OCI-LY7 (cell line): ENCODE measurements around the gene FUCA1. TPM values are rescaled to one million over a fixed set of nuclear protein-coding genes. Genes with fewer than 3 reads are reported as not detected.
"Not testable (repeated sequence)": the region's sequence is repeated elsewhere in the genome, so short reads cannot be mapped to it uniquely, and the experiment has no call there.

Experiments
- BruUV-seq: library from RNA; stranded (reverse); fragments of 400-500 nt; replicated peaks from 2 replicates; lab custom pipeline; 2021; lab: Mats Ljungman, UMichigan
- CTCF ChIA-PET: fragments of 300-600 bp; sonication (Branson Sonifier 250); formaldehyde crosslinking; loops from one replicate; lab custom pipeline; 2022; ENCODE audit warnings: antibody characterized with exemption; ENCODE audit not compliant: unreplicated experiment; lab: Charles Lee
- POLR2A ChIA-PET: fragments of 300-600 bp; sonication (Branson Sonifier 250); formaldehyde crosslinking; loops from one replicate; lab custom pipeline; 2022; ENCODE audit warnings: antibody characterized with exemption; lab: Charles Lee
- DNase-seq: peaks from one replicate; pipeline ENCODE4 v3.0.0-alpha.2; 2015; ENCODE audit warnings: low spot score
- H2AFZ ChIP-seq: fragments of 200-600 bp; sonication (generic), shearing (Covaris generic); 2 replicates; pipeline ENCODE4 v1.6.1; 2014; ENCODE audit warnings: mild to moderate bottlenecking, antibody characterized with exemption, low read length, moderate library complexity
- H3K27ac ChIP-seq: fragments of 200-600 bp; sonication (generic); 2 replicates; pipeline ENCODE4 v1.5.1; 2014; ENCODE audit warnings: mixed run types, low read depth, mild to moderate bottlenecking, moderate library complexity, low read length, inconsistent platforms; ENCODE audit not compliant: poor library complexity, severe bottlenecking
- H3K36me3 ChIP-seq: fragments of 200-600 bp; sonication (generic); 2 replicates; pipeline ENCODE4 v1.6.1; 2014; ENCODE audit warnings: mild to moderate bottlenecking, antibody characterized with exemption, low read length, moderate library complexity, mixed read lengths; ENCODE audit not compliant: insufficient read depth
- H3K4me1 ChIP-seq: fragments of 200-600 bp; sonication (generic); 2 replicates; pipeline ENCODE4 v1.5.1; 2014; ENCODE audit warnings: mild to moderate bottlenecking, low read length; ENCODE audit not compliant: insufficient read depth, poor library complexity, severe bottlenecking
- H3K4me2 ChIP-seq: fragments of 200-600 bp; sonication (generic); 2 replicates; pipeline ENCODE4 v1.6.1; 2014; ENCODE audit warnings: mild to moderate bottlenecking, low read length
- H3K4me3 ChIP-seq: fragments of 200-600 bp; sonication (generic); 2 replicates; pipeline ENCODE4 v1.5.1; 2014; ENCODE audit warnings: mild to moderate bottlenecking, low read depth, low read length; ENCODE audit not compliant: poor library complexity, severe bottlenecking
- H3K79me2 ChIP-seq: fragments of 200-600 bp; sonication (generic); 2 replicates; pipeline ENCODE4 v1.6.1; 2016; ENCODE audit warnings: low read depth, mild to moderate bottlenecking, low read length, moderate library complexity, mixed read lengths; ENCODE audit not compliant: insufficient read depth
- H3K9me2 ChIP-seq: fragments of 200-600 bp; sonication (generic); 2 replicates; pipeline ENCODE4 v1.6.1; 2016; ENCODE audit warnings: mild to moderate bottlenecking, low read length, mixed read lengths; ENCODE audit not compliant: insufficient read depth
- H3K9me3 ChIP-seq: fragments of 200-600 bp; sonication (generic); 2 replicates; pipeline ENCODE4 v1.6.1; 2014; ENCODE audit warnings: mild to moderate bottlenecking, mixed run types, low read length, mixed read lengths
- H4K20me1 ChIP-seq: fragments of 200-600 bp; sonication (generic); 2 replicates; pipeline ENCODE4 v1.6.1; 2014; ENCODE audit warnings: mild to moderate bottlenecking, antibody characterized with exemption, low read length, moderate library complexity, mixed read lengths; ENCODE audit not compliant: insufficient read depth
- CTCF ChIP-seq: fragments of 200-600 bp; sonication (generic); conservative IDR thresholded peaks from 2 replicates; pipeline ENCODE4 v1.5.1; 2014; ENCODE audit warnings: mild to moderate bottlenecking, antibody characterized with exemption, low read length, moderate library complexity, mixed read lengths
- EZH2phosphoT487 ChIP-seq: fragments of 200-600 bp; sonication (generic); IDR thresholded peaks from 2 replicates; pipeline ENCODE4 v1.6.1; 2018; ENCODE audit warnings: low read depth, borderline replicate concordance, mild to moderate bottlenecking, mixed run types, antibody characterized with exemption, low read length, moderate library complexity, mixed read lengths
- intact Hi-C: fragments of 100-400 bp; cut with micrococcal nuclease; formaldehyde crosslinking; loops from one replicate; pipeline ENCODE4 v1.10.0; 2022; ENCODE audit not compliant: unreplicated experiment
- total RNA-seq, 2 experiments: library from RNA; depleted of rRNA in 1 of 2; stranded (reverse); fragments of >200 nt in 1 of 2; shearing (Covaris generic) in 1 of 2; gene quantifications; 2 replicates each; pipeline ENCODE4 v1.2.3, GENCODE V29; 2014 to 2022

FUCA1 gene
- total RNA-seq, 2 experiments from 2014 or later = 9.1 to 9.9 TPM

- intact Hi-C loops = no loop called here
- CTCF ChIA-PET = no interaction called here
- no TSS peak for BruUV-seq
Measured at GRCh38 chr1:23848673-23849616, 19.1 kb downstream of the FUCA1 start.

GRCh38 chr1:23847482-23848095 lies 20.5 kb downstream of the FUCA1 start:
- H3K27ac ChIP-seq, BruUV-seq, intact Hi-C loops, H2AFZ ChIP-seq, POLR2A ChIA-PET, H3K4me3 ChIP-seq, H3K4me2 ChIP-seq, H3K4me1 ChIP-seq, H4K20me1 ChIP-seq, H3K79me2 ChIP-seq, CTCF ChIA-PET, DNase-seq, H3K9me2 ChIP-seq: not testable (repeated sequence)
- peaks cover 13% of the 10 kb centered on the region for H3K9me3 ChIP-seq
- peaks cover 62% of the 10 kb centered on the region for H3K36me3 ChIP-seq

More at GRCh38 chr1:23848673-23849616, 19.1 kb downstream of the FUCA1 start:
- Histone ChIP-seq H3K4me1 (no peaks in the 10 kb centered on the region), H3K79me2 (no peaks in the 10 kb centered on the region), H3K9me2 (no peaks in the 10 kb centered on the region), H3K4me2 (no peak overlapping the region), H3K4me3 (no peak overlapping the region), H2AFZ (no peak overlapping the region), H3K36me3 (peaks cover 59% of the 10 kb centered on the region), H3K9me3 (peaks cover 13% of the 10 kb centered on the region), H4K20me1 (no peaks in the 10 kb centered on the region), H3K27ac (no peak overlapping the region)
- TF ChIP-seq EZH2phosphoT487 (no peak), CTCF (no peak)
- no peak for DNase-seq
- POLR2A ChIA-PET = interaction anchor here (0.6 to 0.7 kb wide), 3 partner anchors 10 to 77 kb away, joined by 3 to 4 read pairs (median 4); no protein-coding TSS in a partner anchor

DNA sequence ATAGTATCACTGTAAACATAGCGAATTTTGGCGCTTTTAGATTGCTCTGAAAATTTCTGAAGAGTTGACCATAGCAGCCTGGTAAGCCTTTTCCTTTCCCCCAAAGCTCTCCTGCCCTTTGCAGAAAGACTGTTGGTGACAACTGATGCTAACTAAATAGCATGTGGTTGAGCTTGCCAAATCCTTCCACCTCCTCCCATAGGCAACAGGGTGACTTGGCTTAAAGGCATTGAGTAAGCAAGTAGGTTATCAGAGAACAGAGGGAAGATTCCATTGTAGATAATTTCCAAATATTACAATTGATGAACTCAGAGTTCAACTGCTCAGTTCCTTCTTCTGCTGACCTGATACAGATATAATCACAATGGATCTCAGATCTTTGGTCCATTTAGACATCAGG lies 22.9 kb downstream of the FUCA1 start:
- Histone ChIP-seq H3K79me2 (no peaks in the 10 kb centered on the region), H3K36me3 (peaks cover 54% of the 10 kb centered on the region), H3K27ac (no peak overlapping the region), H3K4me3 (no peak overlapping the region), H4K20me1 (no peaks in the 10 kb centered on the region), H3K4me2 (no peak overlapping the region), H3K9me3 (peaks cover 13% of the 10 kb centered on the region), H2AFZ (no peak overlapping the region), H3K9me2 (no peaks in the 10 kb centered on the region), H3K4me1 (no peaks in the 10 kb centered on the region)
- intact Hi-C loops = no loop called here
- no peak for DNase-seq
- ChIA-PET POLR2A (no interaction called here), CTCF (no interaction called here)
- TF ChIP-seq EZH2phosphoT487 = no peak
- no peak for TF ChIP-seq CTCF
- TSS peak; percentile 78 for BruUV-seq
